Lung (tissue), 12 donors: ENCODE results near the gene RIC8B. TPM values are rescaled to one million over a fixed set of nuclear protein-coding genes. Genes with fewer than 3 reads are reported as not detected.

Experiments
- ATAC-seq: fragments of 200-7000 bp; cut with Tn5 transposase; one replicate; pipeline ENCODE4 v1.9.1; 2020; ENCODE audit warnings: moderate number of reproducible peaks; ENCODE audit not compliant: insufficient read depth, low FRiP score
- DNase-seq, 3 donors: peaks; one replicate each; pipeline ENCODE4 v3.0.0-alpha.2; 2013 to 2017
- H3K27ac ChIP-seq, 2 donors: one replicate each; pipeline ENCODE4 v1.5.1; 2013; ENCODE audit warnings: mild to moderate bottlenecking in 2 of 2, moderate library complexity in 2 of 2, control low read depth in 1 of 2, inconsistent platforms in 1 of 2, low read depth in 1 of 2, low read length in 1 of 2
- H3K27me3 ChIP-seq, 3 donors: one replicate each; pipeline ENCODE4 v1.5.1; 2013; ENCODE audit warnings: low read length in 2 of 3; ENCODE audit not compliant: control insufficient read depth in 3 of 3, insufficient read depth in 3 of 3
- H3K36me3 ChIP-seq, 4 donors: one replicate each; pipeline ENCODE4 v1.5.1; 2013; ENCODE audit warnings: low read length in 4 of 4, mild to moderate bottlenecking in 1 of 4, moderate library complexity in 1 of 4; ENCODE audit not compliant: control insufficient read depth in 4 of 4, insufficient read depth in 4 of 4
- H3K4me1 ChIP-seq, 5 donors: one replicate each; pipeline ENCODE4 v1.5.1; 2013; ENCODE audit warnings: low read length in 5 of 5, mild to moderate bottlenecking in 2 of 5, moderate library complexity in 1 of 5; ENCODE audit not compliant: control insufficient read depth in 5 of 5, insufficient read depth in 5 of 5
- H3K4me3 ChIP-seq: one replicate; pipeline ENCODE4 v1.5.1; 2013; ENCODE audit warnings: mild to moderate bottlenecking, control low read depth, moderate library complexity
- H3K9ac ChIP-seq, 2 donors: one replicate each; pipeline ENCODE4 v1.5.1; 2013; ENCODE audit warnings: low read length in 2 of 2, control low read depth in 1 of 2; ENCODE audit not compliant: insufficient read depth in 1 of 2
- H3K9me3 ChIP-seq, 4 donors: one replicate each; pipeline ENCODE4 v1.5.1; 2013; ENCODE audit warnings: low read length in 3 of 4, mild to moderate bottlenecking in 1 of 4, moderate library complexity in 1 of 4; ENCODE audit not compliant: control insufficient read depth in 4 of 4, insufficient read depth in 3 of 4
- WGBS, 2 donors: extraction: QIAGEN DNeasy Blood & Tissue Kit; methylation state at CpG; one replicate each; pipeline ENCODE4 v1.1.7; 2013; 5-methylcytosine and 5-hydroxymethylcytosine counted together
- polyA plus RNA-seq, 2 donors: library from polyadenylated mRNA; stranded (reverse); fragments of 200-250 nt; gene quantifications; one replicate each; pipeline ENCODE4 v1.2.1, GENCODE V29; 2013
- total RNA-seq, 2 donors: library from RNA; depleted of rRNA in 1 of 2; stranded (reverse); fragments of >200 nt in 1 of 2; gene quantifications; one replicate each; pipeline ENCODE4 v1.2.1, GENCODE V29; 2014 to 2021
- TF ChIP-seq, protein P1 (sequence below): IDR thresholded peaks from 2 replicates; pipeline ENCODE4 v1.5.1; 2012; ENCODE audit warnings: mild to moderate bottlenecking; ENCODE audit errors: control extremely low read depth, extremely low read depth
- donor health status: control.
- donor health status: control.
- donor health status: Bipolar disorder and iron deficiency.
- donor health status: healthy.
- donor health status: DM: yes; HTN: yes; CAD: no.

The RIC8B gene
- total and polyA plus RNA-seq, 4 donors: 3.3 to 14.4 (median 8.2) TPM

DNA sequence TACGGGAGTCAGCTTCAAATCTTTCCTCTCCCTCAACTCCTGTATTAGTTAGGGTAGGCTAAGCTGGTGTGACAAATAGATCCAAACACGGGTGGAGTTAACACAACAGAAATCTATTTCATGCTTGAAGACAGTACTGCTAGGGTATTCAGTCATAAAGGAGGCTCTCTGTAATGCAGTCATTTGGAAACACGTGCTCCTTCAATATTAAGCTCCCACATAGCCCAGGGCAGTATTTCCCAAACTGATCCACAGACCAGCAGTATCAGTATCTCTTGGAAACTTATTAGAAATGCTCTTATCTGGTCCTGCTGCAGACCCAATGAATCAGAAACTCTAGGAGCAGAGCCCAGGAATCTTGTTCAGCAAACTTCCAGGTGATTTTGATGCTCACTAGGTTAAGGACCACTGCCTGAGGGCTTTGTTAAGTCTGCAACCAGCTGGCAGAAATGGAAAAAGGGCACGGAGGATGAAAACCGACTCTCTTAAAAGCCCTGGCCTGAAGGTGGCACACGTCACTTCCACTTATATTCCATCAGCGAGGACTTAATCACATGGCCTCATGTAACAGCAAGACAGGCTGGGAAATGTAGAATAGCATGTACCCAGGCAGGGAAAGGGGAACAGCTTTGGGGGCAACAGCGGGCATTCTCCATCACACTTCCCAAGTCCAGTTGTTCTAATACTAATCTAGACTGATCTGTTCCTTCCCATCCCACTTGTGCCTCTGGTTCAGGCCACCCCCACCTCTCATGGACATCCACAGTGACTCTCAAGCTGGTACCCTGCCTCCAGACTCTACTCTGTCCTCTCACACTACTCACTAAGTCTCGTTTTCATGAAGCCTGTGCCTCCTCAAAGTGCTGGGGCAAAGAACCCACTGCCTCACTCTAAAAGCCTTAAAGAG is 38.2 kb upstream of the RIC8B start:
- DNase-seq (peak in 1 of 3 donors; percentile 17), ATAC-seq (no peak)
- Histone ChIP-seq H3K27ac (no peak overlapping the region), H3K9me3 (no peaks in the 10 kb centered on the region), H3K9ac (no peak overlapping the region), H3K4me3 (no peak overlapping the region), H3K27me3 (no peaks in the 10 kb centered on the region), H3K4me1 (peaks cover 1 to 10% (median 6%) of the 10 kb centered on the region in 5 donors), H3K36me3 (no peaks in the 10 kb centered on the region)
- TF ChIP-seq, protein P1, sequence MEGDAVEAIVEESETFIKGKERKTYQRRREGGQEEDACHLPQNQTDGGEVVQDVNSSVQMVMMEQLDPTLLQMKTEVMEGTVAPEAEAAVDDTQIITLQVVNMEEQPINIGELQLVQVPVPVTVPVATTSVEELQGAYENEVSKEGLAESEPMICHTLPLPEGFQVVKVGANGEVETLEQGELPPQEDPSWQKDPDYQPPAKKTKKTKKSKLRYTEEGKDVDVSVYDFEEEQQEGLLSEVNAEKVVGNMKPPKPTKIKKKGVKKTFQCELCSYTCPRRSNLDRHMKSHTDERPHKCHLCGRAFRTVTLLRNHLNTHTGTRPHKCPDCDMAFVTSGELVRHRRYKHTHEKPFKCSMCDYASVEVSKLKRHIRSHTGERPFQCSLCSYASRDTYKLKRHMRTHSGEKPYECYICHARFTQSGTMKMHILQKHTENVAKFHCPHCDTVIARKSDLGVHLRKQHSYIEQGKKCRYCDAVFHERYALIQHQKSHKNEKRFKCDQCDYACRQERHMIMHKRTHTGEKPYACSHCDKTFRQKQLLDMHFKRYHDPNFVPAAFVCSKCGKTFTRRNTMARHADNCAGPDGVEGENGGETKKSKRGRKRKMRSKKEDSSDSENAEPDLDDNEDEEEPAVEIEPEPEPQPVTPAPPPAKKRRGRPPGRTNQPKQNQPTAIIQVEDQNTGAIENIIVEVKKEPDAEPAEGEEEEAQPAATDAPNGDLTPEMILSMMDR: no peak
- WGBS, 2 donors: 65 to 69% methylated on average over 9 of the region's 9 CpGs

DNA sequence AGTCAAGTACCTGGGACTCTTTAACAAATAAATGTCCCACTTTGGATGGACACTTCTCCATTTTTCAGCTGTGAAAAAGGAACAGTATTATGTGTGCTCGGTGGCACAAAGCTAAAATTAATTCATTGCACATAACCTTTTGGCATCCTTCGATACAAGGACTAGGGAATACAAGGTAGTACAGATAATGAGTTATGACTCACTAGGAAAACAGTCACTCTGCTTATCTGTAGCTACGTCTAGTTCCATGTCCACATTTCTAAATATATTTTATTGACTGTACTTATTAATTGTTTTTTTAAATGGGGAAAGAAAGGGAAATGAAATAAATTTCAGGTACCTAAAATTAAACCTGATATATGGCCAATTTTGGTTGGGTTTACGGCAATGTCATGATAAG is 35.2 kb upstream of the RIC8B start:
- Histone ChIP-seq H3K27me3 (no peaks in the 10 kb centered on the region), H3K27ac (peak overlapping the region in 1 of 2 donors; percentile 50), H3K4me1 (peaks cover 0 to 10% (median 6%) of the 10 kb centered on the region in 5 donors), H3K9ac (no peak overlapping the region), H3K4me3 (no peak overlapping the region), H3K36me3 (no peaks in the 10 kb centered on the region), H3K9me3 (no peaks in the 10 kb centered on the region)
- 61 to 76% methylated on average over 4 of the region's 4 CpGs for WGBS, 2 donors
- DNase-seq (no peak), ATAC-seq (no peak)
- TF ChIP-seq, protein P1: no peak

DNA sequence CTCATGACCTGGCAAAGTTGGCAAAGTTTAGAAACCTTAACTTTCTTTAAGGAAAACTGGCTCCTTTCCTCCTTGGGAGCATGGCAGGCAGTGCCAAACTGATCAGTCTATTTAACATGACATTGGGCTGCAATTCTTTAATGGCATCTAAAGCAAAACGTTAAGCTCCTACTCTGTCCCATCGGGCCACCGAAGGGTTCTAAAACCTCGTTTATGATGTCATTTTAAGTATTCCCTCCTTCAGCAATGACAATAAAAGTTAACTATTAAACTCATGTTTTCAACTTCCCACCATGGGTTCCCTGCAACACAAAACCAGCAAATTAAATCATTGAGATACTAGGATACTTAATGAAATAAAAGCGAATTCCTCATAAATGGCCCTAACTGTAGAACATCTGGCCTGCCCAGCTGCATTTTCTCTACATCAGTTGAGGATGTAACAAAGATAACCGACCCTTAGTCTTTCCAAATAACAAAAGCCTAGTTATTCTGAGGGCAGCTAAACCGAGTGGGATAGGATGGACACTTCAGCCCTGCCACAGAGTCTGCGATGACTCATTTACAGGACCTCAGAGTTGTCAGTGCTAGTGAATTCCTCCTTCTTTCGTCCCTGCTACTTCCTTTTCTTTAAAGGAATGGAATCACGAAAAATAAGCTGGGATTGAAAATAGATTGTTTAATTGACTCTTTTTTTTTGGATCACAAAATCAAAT is 34.5 kb upstream of the RIC8B start:
- H3K27me3 ChIP-seq: peaks cover 0 to 5% (median 0%) of the 10 kb centered on the region in 3 donors
- DNase-seq (peak; percentile 45 to 79 (median 71)), ATAC-seq (no peak)
- peaks cover 0 to 10% (median 6%) of the 10 kb centered on the region in 5 donors for H3K4me1 ChIP-seq
- H3K9me3 ChIP-seq: no peaks in the 10 kb centered on the region
- 65 to 73% methylated on average over 10 of the region's 10 CpGs for WGBS, 2 donors
- H3K36me3 ChIP-seq: no peaks in the 10 kb centered on the region
- TF ChIP-seq, protein P1: no peak
- H3K4me3 ChIP-seq: no peak overlapping the region
- H3K9ac ChIP-seq: no peak overlapping the region
- H3K27ac ChIP-seq: peak overlapping the region in 1 of 2 donors; percentile 50
